Measurements from ENCODE around the gene PRAC1. TPM values are rescaled to one million over a fixed set of nuclear protein-coding genes. Genes with fewer than 3 reads are reported as not detected.

The PRAC1 gene
- total RNA-seq, 1 experiment from 2014 or later = not detected

DNA sequence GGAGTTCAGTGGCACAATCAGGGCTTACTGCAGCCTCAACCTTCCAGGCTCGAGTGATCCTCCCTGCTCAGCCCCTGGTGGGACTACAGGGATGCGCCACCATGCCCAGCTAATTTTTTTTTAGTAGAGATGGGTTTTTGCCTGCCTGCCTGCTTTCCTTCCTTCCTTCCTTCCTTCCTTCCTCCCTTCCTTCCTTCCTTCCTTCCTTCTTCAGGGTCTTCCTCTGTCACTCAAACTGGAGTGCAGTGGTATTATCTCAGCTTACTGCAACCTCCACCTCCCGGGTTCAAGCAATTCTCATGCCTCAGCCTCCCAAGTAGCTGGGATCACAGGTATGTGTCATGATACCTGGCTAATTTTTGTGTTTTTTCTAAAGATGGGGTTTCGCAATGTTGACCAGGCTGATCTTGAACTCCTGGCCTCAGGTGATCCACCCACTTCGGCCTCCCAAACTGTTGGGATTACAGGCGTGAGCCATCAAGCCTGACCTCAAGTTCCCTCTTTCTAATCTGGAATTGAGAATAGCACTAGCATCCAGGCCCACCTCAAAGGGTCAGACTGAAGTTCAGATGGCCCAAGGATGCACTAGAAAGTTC is 45.3 kb downstream of the PRAC1 start:
- WGBS (ENCODE audit: extremely low coverage, insufficient read length, low lambda C conversion rate) = no CpG with 5 or more reads among the region's 6 CpGs
- Histone ChIP-seq H2BK20ac (ENCODE audit: low read depth, low read length, poor library complexity, severe bottlenecking) (no peak overlapping the region), H3K23me2 (ENCODE audit: insufficient read length, low read depth, low read length, poor library complexity, severe bottlenecking) (no peaks in the 10 kb centered on the region), H4K5ac (ENCODE audit: insufficient read length, low read depth, low read length) (no peak overlapping the region), H3K18ac (ENCODE audit: insufficient read length, low read depth, low read length) (no peak overlapping the region), H2BK120ac (ENCODE audit: low read depth, low read length, poor library complexity, severe bottlenecking) (no peak overlapping the region), H3K56ac (ENCODE audit: insufficient read length, low read depth, low read length) (no peak overlapping the region), H2AK5ac (ENCODE audit: insufficient read length, low read length) (no peak overlapping the region), H3K4ac (ENCODE audit: low read depth, low read length) (no peak overlapping the region), H3K79me2 (ENCODE audit: insufficient read depth, low read length) (no peaks in the 10 kb centered on the region), H3K14ac (ENCODE audit: insufficient read depth, low read length) (no peak overlapping the region), H4K91ac (ENCODE audit: insufficient read length, low read depth, low read length) (no peak overlapping the region), H3K79me1 (ENCODE audit: insufficient read depth, low read depth, low read length, poor library complexity, severe bottlenecking) (no peaks in the 10 kb centered on the region), H2BK15ac (ENCODE audit: low read depth, low read length) (no peak overlapping the region), H3K4me2 (ENCODE audit: insufficient read depth, insufficient read length, low read length) (no peak overlapping the region), H3K23ac (ENCODE audit: insufficient read length, low read depth, low read length) (no peak overlapping the region), H4K8ac (replicated peaks; ENCODE audit: insufficient read length, low read depth, low read length) (no peak overlapping the region), H3K27me3 (ENCODE audit: insufficient read depth, low read length) (peaks cover 6% of the 10 kb centered on the region; the same call in 1 of the 2 replicates), H2AFZ (ENCODE audit: low read length) (no peak overlapping the region), H3T11ph (ENCODE audit: low read length) (no peak overlapping the region), H2BK5ac (ENCODE audit: insufficient read length, low read length) (no peak overlapping the region), H3K4me1 (ENCODE audit: insufficient read depth, low read length) (no peaks in the 10 kb centered on the region; the same call in 1 of the 2 replicates), H3K27ac (ENCODE audit: insufficient read length, low read depth, low read length) (no peak overlapping the region), H3K9me3 (ENCODE audit: control insufficient read depth, low read depth, low read length) (no peaks in the 10 kb centered on the region), H2BK12ac (ENCODE audit: insufficient read length, low read depth, low read length) (no peak overlapping the region), H4K20me1 (ENCODE audit: control insufficient read depth, insufficient read depth, insufficient read length) (no peaks in the 10 kb centered on the region), H3K9ac (ENCODE audit: extremely low read depth, insufficient read length, low read length) (no peak overlapping the region)
- TF ChIP-seq CTCF (conservative IDR thresholded peaks at IDR 0.05) = no peak
- H3K27me3 Mint-ChIP-seq (ENCODE audit: low read depth) = peaks cover 93% of the 10 kb centered on the region
- peak; percentile 38 for DNase-seq
- H3K4me3 Mint-ChIP-seq = no peak overlapping the region
- peaks cover 6 to 7% of the 10 kb centered on the region in 2 experiments; a peak in 3 of 4 replicates for H3K4me1 Mint-ChIP-seq
- H3K9me3 Mint-ChIP-seq = no peaks in the 10 kb centered on the region; a peak in 1 of 5 replicates
- H3K36me3 Mint-ChIP-seq (ENCODE audit: insufficient read depth in 1 of 3, low read depth in 3 of 3) = no peaks in the 10 kb centered on the region
- H3K27ac Mint-ChIP-seq = no peak overlapping the region

All from H9 (cell line).